A549 (cell line): ENCODE data around the gene VPS52.

Experiments
- CBX8 ChIP-seq: fragments of 200-600 bp; sonication (generic); IDR thresholded peaks from 2 replicates; pipeline ENCODE4 v1.6.1; 2016
- EP300 ChIP-seq, 2 experiments: fragments of >200 bp; sonication (Bioruptor Twin); formaldehyde crosslinking; IDR thresholded peaks; 2 replicates in 1 of 2; 3 replicates in 1 of 2; pipeline ENCODE4 v1.6.1; 2016 to 2017
- TF ChIP-seq, protein P1 (sequence below): fragments of 200-600 bp; sonication (generic); IDR thresholded peaks from 2 replicates; pipeline ENCODE4 v1.6.1; 2016; ENCODE audit warnings: antibody characterized with exemption, mild to moderate bottlenecking, moderate library complexity
- TF ChIP-seq, protein P2 (sequence below): fragments of >200 bp; sonication (Bioruptor Twin); formaldehyde crosslinking; IDR thresholded peaks from 3 replicates; pipeline ENCODE4 v1.5.1; 2016

DNA sequence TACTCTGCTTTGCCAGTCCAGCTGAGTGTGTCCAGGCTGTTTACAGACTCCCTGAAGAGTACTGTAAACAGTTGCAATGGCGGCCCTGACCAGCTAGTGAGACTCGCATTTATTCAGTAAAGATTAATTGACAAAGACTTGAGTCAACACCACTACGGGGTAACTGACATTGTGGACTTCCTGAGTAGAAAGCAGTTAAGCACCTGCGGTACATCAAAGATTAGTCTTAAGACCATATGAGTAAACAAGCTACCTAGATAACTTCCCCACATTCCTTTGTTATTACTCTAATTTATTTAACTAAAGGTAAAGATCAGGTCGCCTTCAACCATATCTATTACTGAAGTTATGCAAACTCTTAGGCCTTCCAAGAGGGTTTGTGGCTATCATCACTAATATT, 12.6 kb downstream of the VPS52 start:
- TF ChIP-seq, protein P1, sequence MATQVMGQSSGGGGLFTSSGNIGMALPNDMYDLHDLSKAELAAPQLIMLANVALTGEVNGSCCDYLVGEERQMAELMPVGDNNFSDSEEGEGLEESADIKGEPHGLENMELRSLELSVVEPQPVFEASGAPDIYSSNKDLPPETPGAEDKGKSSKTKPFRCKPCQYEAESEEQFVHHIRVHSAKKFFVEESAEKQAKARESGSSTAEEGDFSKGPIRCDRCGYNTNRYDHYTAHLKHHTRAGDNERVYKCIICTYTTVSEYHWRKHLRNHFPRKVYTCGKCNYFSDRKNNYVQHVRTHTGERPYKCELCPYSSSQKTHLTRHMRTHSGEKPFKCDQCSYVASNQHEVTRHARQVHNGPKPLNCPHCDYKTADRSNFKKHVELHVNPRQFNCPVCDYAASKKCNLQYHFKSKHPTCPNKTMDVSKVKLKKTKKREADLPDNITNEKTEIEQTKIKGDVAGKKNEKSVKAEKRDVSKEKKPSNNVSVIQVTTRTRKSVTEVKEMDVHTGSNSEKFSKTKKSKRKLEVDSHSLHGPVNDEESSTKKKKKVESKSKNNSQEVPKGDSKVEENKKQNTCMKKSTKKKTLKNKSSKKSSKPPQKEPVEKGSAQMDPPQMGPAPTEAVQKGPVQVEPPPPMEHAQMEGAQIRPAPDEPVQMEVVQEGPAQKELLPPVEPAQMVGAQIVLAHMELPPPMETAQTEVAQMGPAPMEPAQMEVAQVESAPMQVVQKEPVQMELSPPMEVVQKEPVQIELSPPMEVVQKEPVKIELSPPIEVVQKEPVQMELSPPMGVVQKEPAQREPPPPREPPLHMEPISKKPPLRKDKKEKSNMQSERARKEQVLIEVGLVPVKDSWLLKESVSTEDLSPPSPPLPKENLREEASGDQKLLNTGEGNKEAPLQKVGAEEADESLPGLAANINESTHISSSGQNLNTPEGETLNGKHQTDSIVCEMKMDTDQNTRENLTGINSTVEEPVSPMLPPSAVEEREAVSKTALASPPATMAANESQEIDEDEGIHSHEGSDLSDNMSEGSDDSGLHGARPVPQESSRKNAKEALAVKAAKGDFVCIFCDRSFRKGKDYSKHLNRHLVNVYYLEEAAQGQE: no peak
- TF ChIP-seq EP300 (IDR thresholded peaks at IDR 0.05) (no peak), CBX8 (no peak)
- TF ChIP-seq, protein P2, sequence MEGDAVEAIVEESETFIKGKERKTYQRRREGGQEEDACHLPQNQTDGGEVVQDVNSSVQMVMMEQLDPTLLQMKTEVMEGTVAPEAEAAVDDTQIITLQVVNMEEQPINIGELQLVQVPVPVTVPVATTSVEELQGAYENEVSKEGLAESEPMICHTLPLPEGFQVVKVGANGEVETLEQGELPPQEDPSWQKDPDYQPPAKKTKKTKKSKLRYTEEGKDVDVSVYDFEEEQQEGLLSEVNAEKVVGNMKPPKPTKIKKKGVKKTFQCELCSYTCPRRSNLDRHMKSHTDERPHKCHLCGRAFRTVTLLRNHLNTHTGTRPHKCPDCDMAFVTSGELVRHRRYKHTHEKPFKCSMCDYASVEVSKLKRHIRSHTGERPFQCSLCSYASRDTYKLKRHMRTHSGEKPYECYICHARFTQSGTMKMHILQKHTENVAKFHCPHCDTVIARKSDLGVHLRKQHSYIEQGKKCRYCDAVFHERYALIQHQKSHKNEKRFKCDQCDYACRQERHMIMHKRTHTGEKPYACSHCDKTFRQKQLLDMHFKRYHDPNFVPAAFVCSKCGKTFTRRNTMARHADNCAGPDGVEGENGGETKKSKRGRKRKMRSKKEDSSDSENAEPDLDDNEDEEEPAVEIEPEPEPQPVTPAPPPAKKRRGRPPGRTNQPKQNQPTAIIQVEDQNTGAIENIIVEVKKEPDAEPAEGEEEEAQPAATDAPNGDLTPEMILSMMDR: no peak
